ENCODE data around the gene OR51B5. TPM values are rescaled to one million over a fixed set of nuclear protein-coding genes. Genes with fewer than 3 reads are reported as not detected.

Gene OR51B5
- total RNA-seq, 1 donor from 2014 or later = 0.34 TPM

- peaks cover 3% of the 10 kb centered on the region for H3K9me3 Mint-ChIP-seq (ENCODE audit: low read depth)
- no peaks in the 10 kb centered on the region for H3K36me3 Mint-ChIP-seq (ENCODE audit: insufficient read depth)
- no peaks in the 10 kb centered on the region for H3K27me3 Mint-ChIP-seq
- no peaks in the 10 kb centered on the region for H3K4me1 Mint-ChIP-seq (ENCODE audit: low read depth)
- TF ChIP-seq CTCF (IDR thresholded peaks at IDR 0.05; ENCODE audit: unreplicated experiment) = no peak
- DNase-seq (ENCODE audit: low spot score, unreplicated experiment) = no peak
- H3K4me3 Mint-ChIP-seq (ENCODE audit: low read depth) = no peak overlapping the region
- no peak overlapping the region for H3K27ac Mint-ChIP-seq
Measured at GRCh38 chr11:5293028-5293427, 50.3 kb downstream of the OR51B5 start.

Other genes with a start within 250 kb of the OR51B5 start
- gene OR52A5, start 205.2 kb downstream of the OR51B5 start, total RNA-seq = not detected in 2 replicates
- gene OR52A1, start 188.8 kb downstream of the OR51B5 start, total RNA-seq = not detected in 2 replicates
- gene OR51V1, start 142.8 kb downstream of the OR51B5 start, total RNA-seq = not detected in 2 replicates
- not detected in 2 replicates for gene HBB, start 116.5 kb downstream of the OR51B5 start, total RNA-seq
- not detected in 2 replicates for gene HBD, start 109.0 kb downstream of the OR51B5 start, total RNA-seq
- gene HBG1, start 93.7 kb downstream of the OR51B5 start, total RNA-seq = not detected in 2 replicates
- gene HBG2, start 88.7 kb downstream of the OR51B5 start, total RNA-seq = not detected in 2 replicates
- gene HBE1, start 73.6 kb downstream of the OR51B5 start, total RNA-seq = not detected in 2 replicates
- gene OR51B4, start 41.6 kb downstream of the OR51B5 start, total RNA-seq = not detected in 2 replicates
- gene OR51B2, start 19.2 kb downstream of the OR51B5 start, total RNA-seq = not detected in 2 replicates
- gene OR51B6, start 8.0 kb upstream of the OR51B5 start, total RNA-seq = not detected in 2 replicates
- not detected in 2 replicates for gene OR51M1, start 40.3 kb upstream of the OR51B5 start, total RNA-seq
- gene OR51Q1, start 78.6 kb upstream of the OR51B5 start, total RNA-seq = not detected in 2 replicates
- not detected in 2 replicates for gene OR51I1, start 98.0 kb upstream of the OR51B5 start, total RNA-seq
- not detected in 2 replicates for gene OR51I2, start 105.8 kb upstream of the OR51B5 start, total RNA-seq
- not detected in 2 replicates for gene OR52D1, start 145.2 kb upstream of the OR51B5 start, total RNA-seq
- gene UBQLN3, start 166.4 kb upstream of the OR51B5 start, total RNA-seq = not detected in 2 replicates
- gene UBQLNL, start 173.2 kb upstream of the OR51B5 start, total RNA-seq = 0.53 and 0.79 TPM in 2 replicates
- gene OR52H1, start 205.0 kb upstream of the OR51B5 start, total RNA-seq = 0.26 TPM in 1 of 2 replicates, not detected in the other
- gene OR52B6, start 237.4 kb upstream of the OR51B5 start, total RNA-seq = not detected in 2 replicates

Data from progenitor cell of endocrine pancreas (in vitro differentiated cells).